Muscle of back (tissue), 11 donors: ENCODE measurements around the gene LONRF2. TPM values are rescaled to one million over a fixed set of nuclear protein-coding genes. Genes with fewer than 3 reads are reported as not detected.
A peak's percentile ranks its signal among the peaks of the same experiment; 100 is the strongest.
"Not testable (repeated sequence)": the region's sequence is repeated elsewhere in the genome, so short reads cannot be mapped to it uniquely, and the experiment has no call there.

ENCODE experiments used
- DNase-seq, 3 donors: peaks; one replicate each; pipeline versions ENCODE4 v3.0.0 to v3.0.0-alpha.2; 2013
- polyA plus RNA-seq, 10 donors: library from polyadenylated mRNA; unstranded; fragments of 120-200 nt; gene quantifications; one replicate each; pipeline ENCODE4 v1.2.1, GENCODE V29; 2013; ENCODE audit not compliant: insufficient read length in 10 of 10

LONRF2 gene
- polyA plus RNA-seq, 10 donors: 0.70 to 1.7 (median 1.00) TPM

- DNase-seq: no peak
Observed at GRCh38 chr2:100254646-100255210, 67.6 kb downstream of the LONRF2 start.

GRCh38 chr2:100253786-100254185, 68.5 kb downstream of the LONRF2 start:
- no peak for DNase-seq

GRCh38 chr2:100252811-100253698, 69.2 kb downstream of the LONRF2 start:
- no peak for DNase-seq

- no peak for DNase-seq
Observed at GRCh38 chr2:100250645-100251044, 71.7 kb downstream of the LONRF2 start.

GRCh38 chr2:100248971-100249370, 73.3 kb downstream of the LONRF2 start:
- DNase-seq: no peak

GRCh38 chr2:100248556-100248955, 73.7 kb downstream of the LONRF2 start:
- DNase-seq: not testable (repeated sequence)

- no peak for DNase-seq
Observed at GRCh38 chr2:100248044-100248330, 74.3 kb downstream of the LONRF2 start.

GRCh38 chr2:100247256-100248043, 74.9 kb downstream of the LONRF2 start:
- no peak for DNase-seq

GRCh38 chr2:100246163-100247145, 75.8 kb downstream of the LONRF2 start:
- no peak for DNase-seq

GRCh38 chr2:100245681-100246080, 76.6 kb downstream of the LONRF2 start:
- DNase-seq: no peak

DNA sequence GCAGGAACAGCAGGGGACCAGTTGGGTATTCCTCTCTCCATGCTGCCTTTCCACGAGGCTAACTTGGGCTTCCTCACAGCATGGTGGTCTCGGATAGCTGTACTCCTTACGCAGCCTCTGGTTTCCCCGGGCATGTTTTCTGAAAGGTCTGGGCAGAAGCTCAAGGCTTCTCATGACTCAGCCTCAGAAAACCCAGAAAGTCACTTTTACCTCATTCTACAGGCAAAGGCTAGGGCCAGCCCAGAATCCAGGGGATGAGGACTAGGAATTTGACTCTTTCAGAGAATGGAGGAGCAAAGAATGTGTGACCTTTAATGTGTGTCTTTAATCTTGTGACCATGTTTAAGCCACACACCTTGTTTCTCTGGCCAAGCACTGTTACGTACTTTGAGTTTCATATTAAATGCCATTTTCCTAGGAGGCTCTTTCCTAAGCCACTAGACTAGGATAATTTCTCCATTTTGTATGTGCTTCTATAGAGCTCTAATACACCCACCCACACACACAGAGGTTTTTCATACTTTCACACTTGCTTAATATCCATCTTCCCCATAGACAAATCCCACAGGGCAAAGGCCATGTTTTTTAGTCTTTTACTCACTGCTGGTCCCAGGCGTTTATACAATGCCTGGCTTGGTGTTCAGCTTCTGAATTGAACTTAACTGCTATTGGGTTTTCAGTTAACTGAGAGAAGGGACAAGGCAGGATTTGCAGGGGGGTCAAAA, 77.3 kb downstream of the LONRF2 start:
- no peak for DNase-seq

DNA sequence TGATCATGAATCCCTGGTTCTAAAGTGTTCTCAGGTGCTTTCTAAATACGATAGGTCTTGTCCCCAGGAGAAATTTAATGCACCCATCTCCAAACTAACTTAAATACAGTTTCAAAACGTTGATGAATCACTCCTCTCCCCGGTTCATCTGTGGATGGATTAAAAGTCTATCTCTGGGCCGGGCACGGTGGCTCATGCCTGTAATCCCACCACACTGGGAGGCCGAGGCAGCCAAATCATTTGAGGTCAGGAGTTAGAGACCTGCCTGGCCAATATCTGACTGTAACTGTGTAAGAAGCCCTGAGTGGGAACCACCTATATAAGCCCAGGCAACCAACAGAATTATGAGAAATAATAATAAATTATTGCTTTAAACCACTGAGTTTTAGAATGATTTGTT, 78.7 kb downstream of the LONRF2 start:
- DNase-seq: no peak

DNA sequence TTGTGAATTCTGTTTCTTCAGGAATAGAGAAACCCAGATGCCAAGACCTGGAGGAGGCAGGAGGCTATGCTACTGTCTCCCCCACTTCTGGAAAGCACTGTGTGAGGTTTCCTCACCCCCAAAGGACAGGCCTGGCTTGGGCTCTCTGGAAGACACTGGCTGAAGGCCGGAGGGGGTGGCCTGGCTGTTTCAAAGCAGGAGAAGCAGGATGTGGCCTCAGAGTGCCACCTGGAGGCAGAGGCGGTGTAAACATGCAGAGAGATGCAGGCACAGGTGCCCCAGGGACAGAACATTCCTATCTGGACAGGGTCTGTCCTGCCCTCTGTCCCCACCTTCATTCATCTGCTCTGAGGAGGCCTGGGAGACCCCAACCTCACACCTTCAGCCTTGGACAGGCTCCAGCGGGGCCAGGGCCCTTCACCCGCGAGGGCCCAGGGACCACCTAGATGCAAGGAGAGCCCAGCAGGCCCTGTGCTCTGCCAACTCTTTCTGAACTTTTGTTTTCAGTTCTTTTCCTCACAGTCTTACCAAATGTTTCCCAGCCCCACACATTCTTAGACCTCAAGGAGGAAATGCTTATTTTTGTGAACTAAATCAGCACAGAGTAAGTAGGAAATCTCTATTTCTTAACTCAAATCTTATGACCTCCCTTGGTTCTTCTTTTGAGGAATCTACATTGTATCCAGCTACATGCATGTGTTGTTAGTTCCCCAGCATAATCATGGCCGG, 79.2 kb downstream of the LONRF2 start:
- DNase-seq: peak in 2 of 3 donors; percentile 63 to 85

DNA sequence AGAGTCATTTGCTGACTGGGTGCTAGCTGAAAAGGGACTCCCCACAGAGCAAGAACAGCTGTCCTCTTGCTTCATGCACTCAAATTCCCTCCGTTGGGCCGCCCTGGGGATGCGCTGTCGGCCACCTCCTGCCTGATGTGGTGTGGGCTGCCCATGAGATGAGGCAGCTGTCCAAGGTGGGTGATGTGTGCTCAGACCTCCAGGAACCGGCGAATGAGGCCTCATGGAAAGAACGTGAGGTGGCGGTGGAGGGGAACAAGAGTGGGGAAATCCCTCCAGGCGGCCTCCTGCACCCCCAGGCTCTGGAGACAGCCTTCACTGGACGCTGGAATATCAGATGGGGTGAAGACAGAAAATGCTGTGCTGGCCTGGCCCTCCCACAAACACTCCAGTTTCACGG, 79.8 kb downstream of the LONRF2 start:
- no peak for DNase-seq

- no peak for DNase-seq
Observed at GRCh38 chr2:100241236-100241635, 81.1 kb downstream of the LONRF2 start.

DNA sequence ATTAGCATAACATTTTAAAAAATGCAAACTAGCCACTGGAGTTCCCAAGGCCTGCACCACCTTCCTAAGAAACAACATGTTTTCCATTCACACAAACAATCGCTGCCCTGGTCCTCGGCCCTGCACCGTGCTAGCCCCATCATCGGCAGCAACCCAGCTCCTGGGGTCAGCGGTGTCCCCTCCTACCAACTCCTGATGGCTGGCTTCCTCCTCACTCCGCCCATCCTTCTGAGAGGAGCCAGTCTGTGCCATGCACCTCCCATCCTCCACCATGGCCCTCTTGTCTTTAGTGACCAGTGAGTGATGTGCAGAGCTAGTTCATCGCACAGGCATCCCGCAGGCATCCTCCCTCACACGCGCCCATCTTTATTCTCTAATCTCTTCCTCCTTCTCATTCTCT, 81.9 kb downstream of the LONRF2 start:
- DNase-seq: no peak

- no peak for DNase-seq
Observed at GRCh38 chr2:100239486-100240210, 82.7 kb downstream of the LONRF2 start.

GRCh38 chr2:100238471-100238870, 83.8 kb downstream of the LONRF2 start:
- DNase-seq: no peak

DNA sequence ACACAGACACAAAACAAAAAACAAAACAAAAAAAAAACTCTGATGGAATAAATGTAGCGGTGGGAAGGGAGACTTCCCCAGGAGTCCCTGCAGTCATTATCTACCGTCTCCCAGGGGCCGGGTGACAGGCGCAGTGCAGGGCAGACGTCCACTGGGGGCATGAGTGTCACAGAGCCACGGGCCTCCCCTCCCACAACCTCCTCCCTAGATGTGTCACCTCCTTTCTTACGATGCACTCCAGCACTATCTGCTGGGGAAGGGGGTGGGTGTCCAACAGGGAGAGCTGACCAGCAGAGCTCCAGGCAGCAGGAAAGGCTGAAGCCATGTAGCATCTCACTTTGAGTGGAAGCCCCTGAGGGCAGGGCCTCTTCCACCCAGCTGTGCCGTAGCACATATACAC, 84.5 kb downstream of the LONRF2 start:
- no peak for DNase-seq
